GM19452 (cell line): ENCODE results near the gene SPATA46.
"Not testable (repeated sequence)": the region's sequence is repeated elsewhere in the genome, so short reads cannot be mapped to it uniquely, and the experiment has no call there.

ENCODE experiments used
- ATAC-seq: cut with Tn5 transposase; IDR thresholded peaks from one replicate; pipeline ENCODE4 v1.9.1; 2021; ENCODE audit not compliant: unreplicated experiment

Gene SPATA46, protein sequence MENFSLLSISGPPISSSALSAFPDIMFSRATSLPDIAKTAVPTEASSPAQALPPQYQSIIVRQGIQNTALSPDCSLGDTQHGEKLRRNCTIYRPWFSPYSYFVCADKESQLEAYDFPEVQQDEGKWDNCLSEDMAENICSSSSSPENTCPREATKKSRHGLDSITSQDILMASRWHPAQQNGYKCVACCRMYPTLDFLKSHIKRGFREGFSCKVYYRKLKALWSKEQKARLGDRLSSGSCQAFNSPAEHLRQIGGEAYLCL

GRCh38 chr1:162376691-162377090 lies at the start of gene SPATA46:
TSS of gene SPATA46 (minus strand) at chr1:162376854. CDS start at chr1:162376790, 64 bp downstream.
- ATAC-seq: no peak

DNA sequence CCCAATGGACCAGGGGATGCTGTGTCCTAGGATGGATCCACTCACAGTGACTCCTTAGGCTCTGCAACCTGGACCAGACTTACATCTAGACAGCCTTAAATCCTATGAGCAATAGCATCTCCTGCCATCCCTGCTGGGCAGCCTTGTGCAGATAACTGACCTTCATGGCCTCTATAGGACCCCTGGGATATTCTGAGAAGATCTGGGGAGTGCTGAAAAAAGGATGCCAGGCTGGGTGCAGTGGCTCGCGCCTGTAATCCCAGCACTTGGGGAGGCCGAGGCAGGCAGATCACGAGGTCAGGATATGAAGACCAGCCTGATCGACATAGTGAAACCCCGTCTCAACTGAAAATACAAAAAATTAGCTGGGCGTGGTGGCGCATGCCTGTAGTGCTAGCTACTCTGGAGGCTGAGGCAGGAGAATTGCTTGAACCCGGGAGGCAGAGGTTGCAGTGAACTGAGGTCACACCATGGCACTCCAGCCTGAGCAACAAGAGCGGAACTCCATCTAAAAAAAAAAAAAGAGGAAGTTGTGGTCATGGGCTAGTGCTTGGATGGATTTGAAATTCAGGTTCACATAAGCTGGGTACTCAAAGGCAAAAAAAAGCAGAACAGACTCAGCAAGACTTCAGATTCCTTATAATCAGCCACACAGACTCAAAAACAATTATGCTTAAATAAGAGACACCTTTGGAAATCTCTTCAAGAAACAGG lies 46.2 kb upstream of the SPATA46 start:
- ATAC-seq: no peak

- ATAC-seq: no peak
These were observed 44.9 kb upstream of the SPATA46 start for GRCh38 chr1:162421258-162422164.

DNA sequence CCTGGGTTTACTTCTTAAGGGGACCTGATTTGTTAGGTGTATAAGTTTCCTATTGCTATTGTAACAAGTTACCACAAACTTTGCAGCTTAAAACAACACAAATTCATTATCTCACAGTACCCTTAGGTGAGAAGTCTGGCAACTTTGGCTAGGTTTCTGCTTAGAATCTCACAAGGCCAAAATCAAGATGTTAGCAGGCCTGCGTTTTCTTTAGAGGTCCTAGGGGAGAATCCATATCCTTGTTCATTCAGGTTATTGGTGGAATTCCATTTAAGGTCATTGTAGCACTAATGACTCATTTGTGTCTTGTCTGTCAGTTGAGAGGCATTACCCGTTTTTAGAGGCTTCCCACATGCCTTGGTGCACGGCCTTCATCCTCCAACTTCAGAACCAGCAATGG lies 43.5 kb upstream of the SPATA46 start:
- no peak for ATAC-seq

- not testable (repeated sequence) for ATAC-seq
These were observed 42.8 kb upstream of the SPATA46 start for GRCh38 chr1:162419450-162419931.

DNA sequence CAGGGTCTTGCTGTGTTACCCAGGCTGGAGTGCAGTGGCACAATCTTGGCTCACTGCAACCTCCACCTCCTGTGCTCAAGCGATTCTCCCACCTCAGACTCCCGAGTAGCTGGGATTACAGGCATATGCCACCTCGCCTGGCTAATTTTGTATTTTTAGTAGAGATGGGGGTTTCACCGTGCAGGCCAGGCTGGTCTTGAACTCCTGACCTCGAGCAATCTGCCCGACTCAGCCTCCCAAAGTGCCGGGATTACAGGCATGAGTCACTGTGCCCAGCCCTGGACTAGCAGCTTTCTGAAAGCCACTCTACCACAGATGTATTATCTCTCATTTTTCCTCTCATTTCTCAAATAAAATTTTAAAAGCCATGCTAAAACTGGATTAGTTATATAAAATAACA lies 41.9 kb upstream of the SPATA46 start:
- ATAC-seq: not testable (repeated sequence)

DNA sequence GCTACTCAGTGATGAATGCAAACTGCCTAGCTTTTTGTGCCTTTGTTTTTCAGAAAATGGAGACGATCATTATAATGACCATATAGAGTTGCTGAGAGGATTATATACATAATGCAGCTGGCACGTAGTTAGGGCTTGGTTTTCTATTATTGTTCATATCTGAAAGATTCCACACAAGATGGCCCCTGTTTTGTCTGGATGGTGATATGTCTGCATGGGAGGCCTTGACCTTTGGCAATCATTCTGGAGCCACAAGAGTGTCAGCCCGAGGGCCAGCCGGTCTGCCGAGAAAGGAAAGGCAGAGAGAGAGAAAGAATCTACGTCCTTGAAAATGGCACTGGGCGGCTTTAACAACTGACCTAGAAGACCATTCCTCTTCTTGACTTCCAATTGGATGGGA lies 41.0 kb upstream of the SPATA46 start:
- no peak for ATAC-seq

- ATAC-seq: no peak
These were observed 40.3 kb upstream of the SPATA46 start for GRCh38 chr1:162416909-162417308.

- ATAC-seq: no peak
These were observed 39.6 kb upstream of the SPATA46 start for GRCh38 chr1:162416215-162416614.

- ATAC-seq: no peak
These were observed 35.3 kb upstream of the SPATA46 start, which contains the start of gene SH2D1B for GRCh38 chr1:162412002-162412401. TSS of gene SH2D1B (minus strand) at chr1:162412136. CDS start at chr1:162412016, 120 bp downstream.

GRCh38 chr1:162407539-162407938 lies 30.9 kb upstream of the SPATA46 start:
- no peak for ATAC-seq

GRCh38 chr1:162406811-162407210 lies 30.2 kb upstream of the SPATA46 start:
- no peak for ATAC-seq

- no peak for ATAC-seq
These were observed 29.1 kb upstream of the SPATA46 start for GRCh38 chr1:162405800-162406199.

- no peak for ATAC-seq
These were observed 28.0 kb upstream of the SPATA46 start for GRCh38 chr1:162404550-162405160.

GRCh38 chr1:162400790-162401355 lies 24.2 kb upstream of the SPATA46 start:
- ATAC-seq: no peak

DNA sequence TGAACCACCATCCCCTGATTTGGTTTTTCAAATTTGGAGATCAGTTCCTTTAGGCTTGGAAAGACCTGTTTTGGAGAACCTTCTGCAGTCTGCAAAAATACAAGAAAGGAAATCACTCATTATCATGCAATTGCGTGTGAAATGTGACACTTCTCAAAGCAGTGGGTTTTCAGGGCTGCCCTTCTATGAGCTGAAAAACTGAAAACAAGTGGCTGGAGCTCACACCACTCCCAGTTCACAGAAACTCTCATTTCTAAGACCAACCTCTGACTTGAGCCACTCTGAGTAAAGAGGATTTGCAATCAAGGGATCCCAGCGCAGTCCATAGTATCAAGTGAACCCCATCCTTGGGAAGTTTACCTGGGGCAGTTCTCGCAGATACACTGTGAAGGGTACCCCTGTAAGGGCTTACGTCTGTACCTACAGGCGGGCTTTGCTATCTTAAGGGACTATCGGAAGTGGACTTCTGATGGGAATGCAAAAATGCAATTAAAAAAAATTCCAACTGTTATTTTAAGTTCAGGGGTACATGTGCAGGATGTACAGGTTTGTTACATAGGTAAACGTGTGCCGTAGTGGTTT lies 22.4 kb upstream of the SPATA46 start:
- ATAC-seq: no peak

DNA sequence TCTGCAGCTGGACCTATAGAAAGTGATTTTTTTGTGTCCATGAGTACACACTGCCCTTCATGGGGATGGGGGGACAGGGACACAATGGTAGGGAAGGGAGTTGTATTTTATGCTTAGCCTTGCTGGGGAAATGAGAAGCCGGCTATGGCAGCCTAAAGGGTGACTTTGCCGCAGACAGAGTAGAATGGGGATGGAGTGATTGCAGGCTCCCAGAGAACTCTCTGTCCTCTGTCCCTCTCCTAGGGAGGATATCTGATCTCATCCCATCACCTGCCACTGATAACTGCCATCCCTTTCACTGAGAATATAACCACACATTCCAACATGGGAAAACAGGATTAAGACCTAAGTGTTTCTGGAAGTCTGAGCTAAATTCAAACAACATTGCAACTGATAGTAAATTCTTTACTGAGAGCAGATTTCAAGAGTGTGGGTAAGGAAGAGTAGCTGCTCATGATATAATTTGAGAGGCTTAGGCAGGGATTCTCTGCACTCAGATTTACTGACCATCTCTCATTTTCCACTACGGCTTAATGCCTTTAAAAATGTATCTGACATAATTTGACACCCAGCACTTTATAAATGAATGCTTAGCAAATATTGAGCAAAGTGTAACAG lies 21.4 kb upstream of the SPATA46 start:
- ATAC-seq: no peak

DNA sequence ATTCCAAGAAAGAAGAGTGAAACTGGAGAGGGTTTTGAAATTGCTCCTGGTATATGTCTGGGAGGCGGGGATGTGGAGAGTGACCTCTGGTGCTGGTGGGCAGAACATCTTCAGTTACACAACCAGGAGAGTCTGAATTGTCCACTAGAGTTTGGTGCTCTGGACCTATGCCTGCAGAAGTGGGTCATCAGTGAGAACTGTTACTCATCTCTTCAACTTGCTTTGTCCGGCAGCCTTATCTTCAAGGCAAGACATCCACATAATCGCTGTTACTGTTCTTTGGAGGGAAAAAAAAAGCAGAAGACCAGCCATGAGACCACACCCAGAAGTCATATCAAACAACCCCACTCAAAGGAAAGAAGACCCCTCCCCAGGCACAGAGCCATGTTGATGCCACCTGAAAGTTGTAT lies 20.4 kb upstream of the SPATA46 start:
- no peak for ATAC-seq

DNA sequence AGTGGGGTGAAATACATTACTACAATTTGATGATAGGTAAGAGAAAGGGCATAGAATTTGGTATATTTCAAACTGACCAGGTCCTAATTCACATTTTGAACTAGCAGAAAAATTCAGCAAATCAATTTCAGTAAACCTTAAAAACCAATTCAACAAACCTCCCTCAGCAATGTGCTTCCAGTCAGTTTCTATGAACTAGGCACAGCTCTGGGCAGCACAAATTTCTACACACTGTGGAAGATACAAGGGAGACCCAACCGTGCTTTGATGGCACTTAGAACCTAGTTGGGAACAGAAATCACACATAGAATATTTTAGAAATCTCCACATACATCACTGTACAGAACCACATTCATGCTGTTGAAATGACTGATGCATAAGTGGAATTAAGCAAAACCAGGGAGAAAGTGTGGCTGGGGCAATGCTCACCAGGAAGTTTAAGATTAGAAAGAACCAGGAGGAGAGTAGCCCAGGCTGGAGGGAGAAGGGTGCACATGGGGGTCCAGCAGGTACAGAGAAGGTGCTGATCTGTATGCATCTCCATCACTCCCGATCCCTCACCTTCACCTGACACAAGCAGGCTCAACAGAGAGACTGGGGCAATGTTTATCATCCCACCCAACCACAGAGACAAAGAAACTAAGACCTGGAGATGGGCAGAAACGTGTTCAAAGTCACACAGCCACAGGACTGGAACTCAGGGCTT lies 19.7 kb upstream of the SPATA46 start:
- no peak for ATAC-seq
